SJSA1 (cell line): Measurements from ENCODE around the gene FAM180B. TPM values are rescaled to one million over a fixed set of nuclear protein-coding genes. Genes with fewer than 3 reads are reported as not detected.
"Not testable (repeated sequence)": the region's sequence is repeated elsewhere in the genome, so short reads cannot be mapped to it uniquely, and the experiment has no call there.

Experiments used
- DNase-seq, 2 experiments: peaks; one replicate each; pipeline ENCODE4 v3.0.0-alpha.2; 2015 to 2020; ENCODE audit warnings: low spot score in 2 of 2, low read depth in 1 of 2
- H3K27ac ChIP-seq: fragments of 250-450 bp; sonication (Bioruptor Pico); 2 replicates; pipeline ENCODE4 v1.5.1; 2020; ENCODE audit warnings: mild to moderate bottlenecking, moderate library complexity
- H3K27me3 ChIP-seq: fragments of 250-450 bp; sonication (Bioruptor Pico); replicated peaks from 2 replicates; pipeline ENCODE4 v1.5.1; 2020; ENCODE audit warnings: mild to moderate bottlenecking, moderate library complexity
- H3K36me3 ChIP-seq: fragments of 250-450 bp; sonication (Bioruptor Pico); 2 replicates; pipeline ENCODE4 v1.5.1; 2020; ENCODE audit warnings: mild to moderate bottlenecking
- H3K4me1 ChIP-seq: fragments of 250-450 bp; sonication (Bioruptor Pico); replicated peaks from 2 replicates; pipeline ENCODE4 v1.6.1; 2021; ENCODE audit warnings: mild to moderate bottlenecking
- H3K4me3 ChIP-seq: fragments of 250-450 bp; sonication (Bioruptor Pico); 2 replicates; pipeline ENCODE4 v1.5.1; 2020; ENCODE audit warnings: mild to moderate bottlenecking
- H3K9me3 ChIP-seq: fragments of 250-450 bp; sonication (Bioruptor Pico); replicated peaks from 2 replicates; pipeline ENCODE4 v1.5.1; 2020; ENCODE audit warnings: mild to moderate bottlenecking
- total RNA-seq: library from RNA; depleted of rRNA; stranded (reverse); fragments of >200 nt; shearing (Covaris generic); gene quantifications from 2 replicates; pipeline ENCODE4 v1.2.3, GENCODE V29; 2014

FAM180B gene
- total RNA-seq, 1 experiment from 2014 or later: not detected

- H3K4me3 ChIP-seq, DNase-seq, H3K27ac ChIP-seq, H3K4me1 ChIP-seq, H3K9me3 ChIP-seq, H3K27me3 ChIP-seq, H3K36me3 ChIP-seq: not testable (repeated sequence)
These were observed 29.5 kb upstream of the FAM180B start for GRCh38 chr11:47557004-47557403.

DNA sequence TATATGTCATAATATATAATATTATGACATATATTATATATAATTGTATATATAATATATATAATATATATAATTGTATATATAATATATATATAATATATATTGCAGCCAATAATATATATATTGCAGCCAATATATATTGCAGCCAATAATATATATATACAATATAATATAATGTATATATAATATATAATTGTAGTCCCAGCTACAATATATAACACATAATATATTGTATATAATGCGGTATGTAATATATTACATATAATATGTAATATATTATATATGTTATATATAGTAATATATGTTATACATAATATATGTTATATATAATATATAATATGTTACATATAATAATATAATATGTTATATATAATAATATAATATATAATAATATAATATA, 27.8 kb upstream of the FAM180B start:
- H3K36me3 ChIP-seq: no peaks in the 10 kb centered on the region
- no peak for DNase-seq
- no peaks in the 10 kb centered on the region for H3K27me3 ChIP-seq
- H3K9me3 ChIP-seq: no peaks in the 10 kb centered on the region
- no peak overlapping the region for H3K27ac ChIP-seq
- H3K4me1 ChIP-seq: no peaks in the 10 kb centered on the region
- H3K4me3 ChIP-seq: no peak overlapping the region

DNA sequence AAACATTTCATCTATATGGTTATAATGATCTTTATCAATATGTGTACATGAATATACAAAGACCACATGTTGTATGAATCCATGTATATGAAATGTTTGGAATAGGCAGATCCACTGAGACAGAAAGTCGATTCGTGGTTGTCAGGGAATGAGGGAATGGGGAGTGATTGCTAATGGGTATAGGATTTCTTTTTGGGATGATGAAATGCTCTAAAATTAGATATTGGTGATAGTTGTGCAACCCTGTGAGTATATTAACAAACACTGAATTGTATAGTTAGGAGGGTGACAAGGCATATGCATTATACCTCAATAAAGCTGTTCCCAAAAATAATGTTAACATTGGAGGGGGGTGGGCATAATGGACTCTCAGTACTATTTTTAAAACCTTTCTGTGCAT, 26.1 kb upstream of the FAM180B start:
- Histone ChIP-seq H3K9me3 (no peaks in the 10 kb centered on the region), H3K36me3 (peaks cover 4% of the 10 kb centered on the region), H3K4me1 (peaks cover 6% of the 10 kb centered on the region), H3K27ac (no peak overlapping the region), H3K27me3 (no peaks in the 10 kb centered on the region), H3K4me3 (no peak overlapping the region)
- no peak for DNase-seq

DNA sequence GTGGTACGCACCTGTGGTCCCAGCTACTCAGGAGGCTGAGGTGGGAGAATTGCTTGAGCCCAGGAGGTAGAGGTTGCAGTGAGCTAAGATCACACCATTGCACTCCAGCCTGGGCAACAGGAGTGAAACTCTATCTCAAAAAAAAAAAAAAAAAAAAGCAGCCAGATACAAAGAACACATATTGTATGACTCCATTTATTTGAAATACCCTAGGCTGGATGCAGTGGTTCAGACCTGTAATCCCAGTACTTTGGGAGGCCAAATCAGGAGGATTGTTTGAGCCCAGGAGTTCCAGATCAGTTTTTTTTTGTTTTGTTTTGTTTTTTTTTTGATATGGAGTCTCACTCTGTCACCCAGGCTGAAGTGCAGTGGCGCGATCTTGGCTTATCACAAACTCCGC, 24.1 kb upstream of the FAM180B start:
- H3K27ac ChIP-seq, H3K27me3 ChIP-seq, DNase-seq, H3K9me3 ChIP-seq, H3K4me3 ChIP-seq: not testable (repeated sequence)
- Histone ChIP-seq H3K4me1 (peaks cover 16% of the 10 kb centered on the region), H3K36me3 (peaks cover 16% of the 10 kb centered on the region)

GRCh38 chr11:47564366-47564765, 22.1 kb upstream of the FAM180B start:
- H3K27me3 ChIP-seq, H3K27ac ChIP-seq, H3K4me3 ChIP-seq, DNase-seq, H3K9me3 ChIP-seq: not testable (repeated sequence)
- Histone ChIP-seq H3K36me3 (peaks cover 29% of the 10 kb centered on the region), H3K4me1 (peaks cover 16% of the 10 kb centered on the region)

DNA sequence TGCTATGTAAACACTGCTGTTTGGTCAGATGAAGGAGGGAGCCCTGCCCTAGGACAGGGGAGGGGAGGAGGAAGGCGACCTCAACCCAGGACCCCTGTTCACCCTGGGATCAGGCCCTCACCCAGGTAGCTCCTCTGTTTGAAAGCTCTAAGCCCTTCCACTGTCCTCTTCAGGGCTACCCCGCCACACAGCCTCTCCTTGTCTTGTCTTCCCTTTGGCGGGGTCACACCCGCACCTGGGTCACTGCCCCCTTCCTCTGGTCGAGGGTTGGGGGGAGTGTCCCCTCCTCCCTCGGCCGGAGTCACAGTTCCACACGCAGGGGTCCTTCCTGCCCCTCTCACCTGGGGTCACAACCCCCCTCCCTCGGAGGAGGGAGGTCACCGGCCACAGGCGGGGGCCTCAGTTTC, 21.5 kb upstream of the FAM180B start:
- Histone ChIP-seq H3K4me1 (peaks cover 16% of the 10 kb centered on the region), H3K27ac (peak overlapping the region; percentile 48), H3K36me3 (peaks cover 34% of the 10 kb centered on the region), H3K4me3 (peak overlapping the region; percentile 89), H3K27me3 (no peaks in the 10 kb centered on the region), H3K9me3 (no peaks in the 10 kb centered on the region)
- no peak for DNase-seq

- peaks cover 16% of the 10 kb centered on the region for H3K4me1 ChIP-seq
- peaks cover 40% of the 10 kb centered on the region for H3K36me3 ChIP-seq
- DNase-seq: peak; percentile 62 to 82
- no peaks in the 10 kb centered on the region for H3K27me3 ChIP-seq
- H3K9me3 ChIP-seq: no peaks in the 10 kb centered on the region
- peak within 1 kb of the TSS; percentile 48 for H3K27ac ChIP-seq
- peak within 1 kb of the TSS; percentile 89 for H3K4me3 ChIP-seq
These were observed 20.9 kb upstream of the FAM180B start, which contains the start of gene PTPMT1 for GRCh38 chr11:47565340-47566148. Gene PTPMT1, plus strand, starts transcription at chr11:47565599. Its CDS starts 24 bp downstream, at chr11:47565623.

- Histone ChIP-seq H3K27ac (peak overlapping the region; percentile 48; the same call in 1 of the 2 replicates), H3K4me3 (peak overlapping the region; percentile 89), H3K9me3 (no peaks in the 10 kb centered on the region), H3K27me3 (no peaks in the 10 kb centered on the region), H3K4me1 (peaks cover 16% of the 10 kb centered on the region), H3K36me3 (peaks cover 47% of the 10 kb centered on the region)
- no peak for DNase-seq
These were observed 20.3 kb upstream of the FAM180B start for GRCh38 chr11:47566149-47566698.

GRCh38 chr11:47569646-47570045, 16.8 kb upstream of the FAM180B start:
- Histone ChIP-seq H3K27ac (no peak overlapping the region), H3K27me3 (no peaks in the 10 kb centered on the region), H3K4me1 (peaks cover 18% of the 10 kb centered on the region), H3K9me3 (no peaks in the 10 kb centered on the region), H3K4me3 (no peak overlapping the region), H3K36me3 (peaks cover 78% of the 10 kb centered on the region)
- no peak for DNase-seq

GRCh38 chr11:47570651-47571356, 15.7 kb upstream of the FAM180B start:
- H3K27me3 ChIP-seq: no peaks in the 10 kb centered on the region
- H3K4me1 ChIP-seq: peaks cover 13% of the 10 kb centered on the region
- no peaks in the 10 kb centered on the region for H3K9me3 ChIP-seq
- H3K27ac ChIP-seq: no peak overlapping the region
- peaks cover 82% of the 10 kb centered on the region for H3K36me3 ChIP-seq
- DNase-seq: no peak
- no peak overlapping the region for H3K4me3 ChIP-seq

- Histone ChIP-seq H3K36me3 (peaks cover 83% of the 10 kb centered on the region), H3K4me3 (no peak overlapping the region), H3K27me3 (no peaks in the 10 kb centered on the region), H3K9me3 (no peaks in the 10 kb centered on the region), H3K27ac (no peak overlapping the region), H3K4me1 (peaks cover 7% of the 10 kb centered on the region)
- DNase-seq: no peak
These were observed 15.1 kb upstream of the FAM180B start for GRCh38 chr11:47571357-47571729.

DNA sequence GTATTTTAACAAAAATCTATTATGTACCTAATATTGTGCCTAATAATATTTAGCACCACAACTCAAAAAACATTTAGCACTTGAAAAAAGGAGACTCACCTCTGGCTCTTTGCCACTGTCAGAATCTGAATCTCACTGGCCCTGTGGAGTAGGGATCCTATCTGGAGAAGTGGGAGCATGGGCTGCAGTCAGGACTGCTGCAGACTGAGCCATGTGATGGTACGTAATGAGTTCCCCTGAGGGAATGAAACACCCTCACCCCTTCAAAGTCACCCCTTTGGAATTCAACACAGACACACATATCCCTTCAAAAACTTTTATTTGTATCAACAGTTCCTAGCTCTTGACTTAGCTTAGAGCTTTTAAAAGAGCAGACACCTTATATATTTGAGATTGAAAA, 14.6 kb upstream of the FAM180B start:
- Histone ChIP-seq H3K4me1 (0 out of 2 replicates have a peak, but pooled peaks cover 3% of the 10 kb centered on the region), H3K27ac (no peak overlapping the region), H3K4me3 (no peak overlapping the region), H3K9me3 (no peaks in the 10 kb centered on the region), H3K36me3 (peaks cover 83% of the 10 kb centered on the region), H3K27me3 (no peaks in the 10 kb centered on the region)
- DNase-seq: no peak

DNA sequence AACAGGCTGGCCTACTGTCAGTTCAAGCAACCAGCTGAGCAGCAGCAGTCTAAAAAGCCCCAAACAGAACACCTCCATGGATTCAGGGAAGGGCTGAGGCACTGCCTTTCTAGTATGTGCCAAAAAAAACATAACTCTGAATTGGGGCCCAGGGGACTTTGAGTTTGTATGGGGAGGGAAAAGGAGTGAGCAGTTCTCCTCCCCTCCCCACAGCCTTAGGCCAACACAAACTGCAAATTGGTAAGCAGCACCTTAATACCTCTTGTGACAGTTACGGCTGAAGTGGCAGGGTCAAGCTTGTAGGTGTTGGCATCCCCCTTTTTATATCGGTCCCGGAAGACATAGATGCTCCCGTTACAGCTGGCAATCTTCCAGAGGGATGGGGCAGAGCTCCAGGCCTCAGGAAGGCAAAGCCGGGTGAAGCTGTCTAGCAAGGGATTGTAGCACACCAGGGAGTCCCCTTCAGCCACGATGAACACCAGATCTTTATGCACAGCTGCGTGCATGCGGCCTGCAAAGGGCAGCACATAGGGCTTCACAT, 13.7 kb upstream of the FAM180B start:
- no peak for DNase-seq
- peaks cover 6% of the 10 kb centered on the region for H3K4me1 ChIP-seq
- no peaks in the 10 kb centered on the region for H3K9me3 ChIP-seq
- H3K36me3 ChIP-seq: peaks cover 87% of the 10 kb centered on the region
- no peaks in the 10 kb centered on the region for H3K27me3 ChIP-seq
- no peak overlapping the region for H3K4me3 ChIP-seq
- no peak overlapping the region for H3K27ac ChIP-seq

GRCh38 chr11:47573321-47573720, 13.2 kb upstream of the FAM180B start:
- H3K27me3 ChIP-seq: no peaks in the 10 kb centered on the region
- H3K27ac ChIP-seq: no peak overlapping the region
- DNase-seq: no peak
- H3K4me1 ChIP-seq: peaks cover 10% of the 10 kb centered on the region
- no peaks in the 10 kb centered on the region for H3K9me3 ChIP-seq
- H3K36me3 ChIP-seq: peaks cover 87% of the 10 kb centered on the region
- H3K4me3 ChIP-seq: no peak overlapping the region
